K562 (cell line): ENCODE data around the gene SAE1. TPM values are rescaled to one million over a fixed set of nuclear protein-coding genes. Genes with fewer than 3 reads are reported as not detected.
A peak's percentile ranks its signal among the peaks of the same experiment; 100 is the strongest.

Experiments used
- ATAC-seq: fragments of 200-7000 bp; cut with Tn5 transposase; 3 replicates; pipeline ENCODE4 v1.9.1; 2020; ENCODE audit warnings: moderate library complexity
- BruUV-seq: library from RNA; stranded (reverse); fragments of 400-500 nt; replicated peaks from 2 replicates; lab custom pipeline; 2021; lab: Mats Ljungman, UMichigan
- CTCF ChIA-PET: fragments of 300-600 bp; formaldehyde crosslinking; extraction: SDS; loops from one replicate; lab custom pipeline; 2021; ENCODE audit warnings: low intra/inter-chr PET ratio; lab: Yijun Ruan, JAX
- POLR2A ChIA-PET: fragments of 300-600, 350-650 bp; sonication (Branson Sonifier 250); formaldehyde crosslinking; extraction: SDS; loops from one replicate; lab custom pipeline; 2021; ENCODE audit warnings: antibody characterized with exemption, inconsistent platforms; lab: Yijun Ruan, JAX
- DNase-seq, 4 experiments: peaks; one replicate each; pipeline versions ENCODE4 v3.0.0 to v3.0.0-alpha.2; 2011 to 2018; ENCODE audit warnings: low spot score in 3 of 4, mixed read lengths in 3 of 4; ENCODE audit errors: extremely low read depth in 1 of 4
- FAIRE-seq: peaks from 2 replicates; lab custom pipeline; 2011; peaks lifted over from hg19 to GRCh38; lab: Jason Lieb, UNC
- H2AFZ ChIP-seq: 2 replicates; pipeline ENCODE4 v1.6.0; 2011; ENCODE audit warnings: low read depth, low read length, control low read depth, inconsistent platforms
- H3K27ac ChIP-seq: fragments of 200-600 bp; 3 replicates; pipeline ENCODE4 v1.8.0; 2011; ENCODE audit warnings: low read depth, mild to moderate bottlenecking, control low read depth, inconsistent platforms, low read length, moderate library complexity, mixed read lengths; ENCODE audit errors: extremely low read depth
- H3K27me3 ChIP-seq, 2 experiments: fragments of 300-600 bp in 1 of 2; 2 replicates in 1 of 2; 3 replicates in 1 of 2; pipeline versions ENCODE4 v1.6.0 to v1.8.0; 2011; ENCODE audit warnings: inconsistent platforms in 2 of 2, low read length in 2 of 2, mild to moderate bottlenecking in 1 of 2, mixed read lengths in 1 of 2, moderate library complexity in 1 of 2; ENCODE audit not compliant: control insufficient read depth in 2 of 2, insufficient read depth in 2 of 2
- H3K36me3 ChIP-seq: fragments of 300-600 bp; 3 replicates; pipeline ENCODE4 v1.8.0; 2011; ENCODE audit warnings: mild to moderate bottlenecking, low read length, inconsistent platforms; ENCODE audit not compliant: control insufficient read depth, insufficient read depth
- H3K4me1 ChIP-seq, 2 experiments: fragments of 200-600 bp in 1 of 2; replicated peaks in 1 of 2; 2 replicates in 1 of 2; 3 replicates in 1 of 2; pipeline versions ENCODE4 v1.5.1 to v1.8.0; 2011; ENCODE audit warnings: inconsistent platforms in 2 of 2, low read length in 2 of 2, mild to moderate bottlenecking in 1 of 2, mixed read lengths in 1 of 2, moderate library complexity in 1 of 2; ENCODE audit not compliant: control insufficient read depth in 2 of 2, insufficient read depth in 2 of 2
- H3K4me2 ChIP-seq: 2 replicates; pipeline ENCODE4 v1.6.1; 2011; ENCODE audit warnings: low read length, control low read depth, inconsistent platforms, mixed read lengths; ENCODE audit not compliant: insufficient read depth
- H3K4me3 ChIP-seq: fragments of 200-600 bp; sonication (generic), shearing (Covaris generic); 2 replicates; pipeline ENCODE4 v1.5.1; 2016; ENCODE audit warnings: control low read depth, inconsistent platforms
- H3K79me2 ChIP-seq: fragments of 200-600 bp; 3 replicates; pipeline ENCODE4 v1.8.0; 2011; ENCODE audit warnings: low read length, inconsistent platforms; ENCODE audit not compliant: control insufficient read depth, insufficient read depth
- H3K9ac ChIP-seq, 2 experiments: 2 replicates each; pipeline versions ENCODE4 v1.6.0 to v1.6.1; 2011; ENCODE audit warnings: low read depth in 2 of 2, low read length in 2 of 2, control low read depth in 1 of 2, inconsistent platforms in 1 of 2, mild to moderate bottlenecking in 1 of 2, mixed read lengths in 1 of 2; ENCODE audit not compliant: insufficient read depth in 1 of 2
- H3K9me1 ChIP-seq: one replicate; pipeline ENCODE4 v1.6.0; 2011; ENCODE audit warnings: inconsistent platforms, mild to moderate bottlenecking, low read length, moderate library complexity; ENCODE audit not compliant: control insufficient read depth, insufficient read depth
- H3K9me3 ChIP-seq: replicated peaks from 2 replicates; pipeline ENCODE4 v1.5.1; 2011; ENCODE audit warnings: low read depth, low read length, inconsistent platforms; ENCODE audit not compliant: control insufficient read depth, insufficient read depth
- H4K20me1 ChIP-seq: replicated peaks from 2 replicates; pipeline ENCODE4 v1.6.1; 2011; ENCODE audit warnings: low read length, inconsistent platforms, mixed read lengths; ENCODE audit not compliant: control insufficient read depth, insufficient read depth
- BDP1 ChIP-seq: IDR thresholded peaks from 3 replicates; pipeline ENCODE4 v1.6.1; 2011; ENCODE audit not compliant: insufficient read length, insufficient read depth
- CBX3 ChIP-seq, 2 experiments: IDR thresholded peaks; 1 replicate in 1 of 2; 2 replicates in 1 of 2; pipeline ENCODE4 v1.6.1; 2012; ENCODE audit warnings: inconsistent platforms in 2 of 2, low read length in 2 of 2, borderline replicate concordance in 1 of 2, control low read depth in 1 of 2
- FOXP1 ChIP-seq: sonication (generic); formaldehyde crosslinking; IDR thresholded peaks from 2 replicates; pipeline ENCODE4 v1.8.0; 2022; ENCODE audit warnings: mild to moderate bottlenecking, missing genetic modification reagents
- KLF13 ChIP-seq: fragments of 450-650 bp; IDR thresholded peaks from 2 replicates; pipeline ENCODE4 v1.6.1; 2016; ENCODE audit warnings: missing genetic modification characterization, low read depth, mild to moderate bottlenecking, missing compliant biosample characterization, moderate library complexity, borderline replicate concordance
- MAFK ChIP-seq: IDR thresholded peaks from 2 replicates; pipeline ENCODE4 v1.6.1; 2011; ENCODE audit warnings: low read length, improper control_type of control experiment
- NCOA2 ChIP-seq, 2 experiments: fragments of 450-650 bp; IDR thresholded peaks; 2 replicates each; pipeline ENCODE4 v1.6.1; 2018; ENCODE audit warnings: mild to moderate bottlenecking in 2 of 2, moderate library complexity in 1 of 2; ENCODE audit not compliant: partially characterized antibody in 2 of 2
- RFX5 ChIP-seq: IDR thresholded peaks from 2 replicates; pipeline ENCODE4 v1.6.1; 2011; ENCODE audit warnings: low read depth, mild to moderate bottlenecking, improper control_type of control experiment, low read length
- SAP30 ChIP-seq: fragments of 200-600 bp; sonication (generic); IDR thresholded peaks from 2 replicates; pipeline ENCODE4 v1.6.1; 2012; ENCODE audit warnings: borderline replicate concordance, low read depth, mild to moderate bottlenecking, moderate library complexity, low read length, control low read depth, inconsistent platforms; ENCODE audit not compliant: insufficient read depth, poor library complexity, severe bottlenecking
- TBL1XR1 ChIP-seq, 2 experiments: IDR thresholded peaks; 2 replicates each; pipeline ENCODE4 v1.6.1; 2012; ENCODE audit warnings: improper control_type of control experiment in 2 of 2, low read length in 2 of 2, mild to moderate bottlenecking in 1 of 2
- TRIM28 ChIP-seq: fragments of 450-650 bp; IDR thresholded peaks from 2 replicates; pipeline ENCODE4 v1.6.1; 2017
- ZNF311 ChIP-seq: fragments of 250-450 bp; sonication (Bioruptor Pico); IDR thresholded peaks from 2 replicates; pipeline ENCODE4 v1.4.0; 2020; ENCODE audit warnings: mild to moderate bottlenecking, moderate library complexity
- ZNF41 ChIP-seq: fragments of 250-450 bp; sonication (Bioruptor Pico); conservative IDR thresholded peaks from 2 replicates; pipeline ENCODE4 v1.4.0; 2020; ENCODE audit warnings: mild to moderate bottlenecking
- ZNF584 ChIP-seq: fragments of 200-800 bp; sonication (Bioruptor generic); IDR thresholded peaks from 2 replicates; pipeline ENCODE4 v1.6.1; 2016; ENCODE audit warnings: low read depth, mild to moderate bottlenecking, missing genetic modification characterization, missing compliant biosample characterization
- ZNF717 ChIP-seq: fragments of 250-450 bp; sonication (Bioruptor Pico); IDR thresholded peaks from 2 replicates; pipeline ENCODE4 v1.5.0; 2021
- ZNF79 ChIP-seq: fragments of 250-450 bp; sonication (Bioruptor Pico); IDR thresholded peaks from 2 replicates; pipeline ENCODE4 v1.4.0; 2020; ENCODE audit warnings: low read depth, mild to moderate bottlenecking, moderate library complexity
- WGBS: fragments of 100-300 bp; shearing (Covaris generic); methylation state at CpG from one replicate; pipeline ENCODE4 v1.1.6; 2016; ENCODE audit warnings: low coverage, mixed read lengths; ENCODE audit not compliant: insufficient coverage; ENCODE audit errors: missing lambda C conversion rate; 5-methylcytosine and 5-hydroxymethylcytosine counted together
- in situ Hi-C: fragments of 300-500 bp; cut with MboI; formaldehyde crosslinking; loops from 4 replicates; pipeline ENCODE4 v1.15.0; 2018; ENCODE audit warnings: inconsistent platforms, mixed read lengths
- intact Hi-C: fragments of 100-400 bp; cut with micrococcal nuclease; formaldehyde crosslinking; loops from 2 replicates; pipeline ENCODE4 v1.14.2; 2022
- polyA plus RNA-seq, 8 experiments: library from polyadenylated mRNA; depleted of rRNA in 4 of 8; stranded (reverse) in 5 of 8; unstranded in 3 of 8; fragments of >200 nt; fragmentation: Nextera tagmentation in 2 of 8; fragmentation: Illumina TruSeq in 1 of 8; extraction: Ambion mirVana in 2 of 8; extraction: Trizol in 1 of 8; gene quantifications; 2 replicates each; pipeline versions ENCODE4 v1.2.1 to v1.2.3, GENCODE V29; 2011 to 2014; ENCODE audit warnings: inconsistent platforms in 1 of 8, missing spikeins in 1 of 8
- total RNA-seq, 7 experiments: library from RNA; depleted of rRNA in 6 of 7; stranded (reverse); fragments of >200 nt in 6 of 7; fragmentation: Illumina TruSeq in 2 of 7; extraction: Trizol in 2 of 7; gene quantifications; 2 replicates each; pipeline versions ENCODE4 v1.2.1 to v1.2.3, GENCODE V29; 2011 to 2021; ENCODE audit warnings: low replicate concordance in 1 of 7
- TF ChIP-seq, protein P1 (sequence below): fragments of 450-650 bp; formaldehyde crosslinking; IDR thresholded peaks from 2 replicates; pipeline ENCODE4 v1.4.0; 2022; ENCODE audit warnings: mild to moderate bottlenecking, moderate library complexity
- TF ChIP-seq, protein P2 (sequence below), 2 experiments: IDR thresholded peaks; 2 replicates each; pipeline ENCODE4 v1.6.1; 2011; ENCODE audit warnings: borderline replicate concordance in 1 of 2, control low read depth in 1 of 2, low read depth in 1 of 2, low read length in 1 of 2, mild to moderate bottlenecking in 1 of 2, mixed read lengths in 1 of 2, moderate library complexity in 1 of 2; ENCODE audit not compliant: insufficient read depth in 1 of 2, insufficient read length in 1 of 2, poor library complexity in 1 of 2, severe bottlenecking in 1 of 2; ENCODE audit errors: extremely low read depth in 1 of 2
- TF ChIP-seq, protein P3 (sequence below): fragments of 450-650 bp; IDR thresholded peaks from 2 replicates; pipeline ENCODE4 v1.6.1; 2016; ENCODE audit warnings: antibody characterized with exemption

The SAE1 gene
- total and polyA plus RNA-seq, 9 of the 15 experiments (the other 6 are each of a cell fraction or from before 2014, with no cell fraction given), result 82.8 to 299 (median 217) TPM

DNA sequence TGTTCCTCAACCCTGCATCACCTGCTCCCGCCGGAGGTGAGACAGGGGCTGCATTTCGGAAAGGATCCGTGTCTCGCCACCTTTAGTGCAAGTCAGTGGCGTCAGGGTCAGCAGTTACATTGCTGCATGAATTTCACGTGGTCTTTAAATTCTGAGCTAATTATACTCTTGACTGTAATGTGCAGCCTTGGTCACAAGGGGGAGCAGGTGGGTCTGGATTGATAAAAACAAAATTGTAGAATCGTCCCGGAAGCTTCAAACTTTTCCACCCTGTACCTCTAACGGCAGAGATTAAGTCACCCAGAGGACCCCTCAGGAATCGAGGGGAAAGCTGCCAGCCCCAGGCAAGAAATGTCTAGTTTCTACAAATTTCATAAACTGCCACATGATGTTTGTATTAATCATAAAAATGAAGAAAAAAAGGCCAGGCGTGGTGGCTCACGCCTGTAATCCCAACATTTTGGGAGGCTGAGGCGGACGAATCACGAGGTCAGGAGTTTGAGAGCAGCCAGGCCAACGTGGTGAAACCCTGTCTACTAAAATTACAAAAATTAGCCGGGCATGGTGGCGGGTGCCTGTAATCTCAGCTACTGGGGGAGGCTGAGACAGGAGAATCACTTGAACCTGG lies 80.2 kb downstream of the SAE1 start:
- Histone ChIP-seq H3K79me2 (no peaks in the 10 kb centered on the region), H3K4me1 (peaks cover 12 to 13% of the 10 kb centered on the region in 2 experiments; a peak in 4 of 5 replicates), H3K27me3 (no peaks in the 10 kb centered on the region), H3K4me2 (peak overlapping the region; percentile 36; the same call in 1 of the 2 replicates), H2AFZ (peak overlapping the region; percentile 64), H3K27ac (peak overlapping the region; percentile 77), H3K9me1 (no peaks in the 10 kb centered on the region), H3K9me3 (no peaks in the 10 kb centered on the region), H3K4me3 (no peak overlapping the region), H4K20me1 (no peaks in the 10 kb centered on the region), H3K9ac (peak overlapping the region; percentile 49 to 82), H3K36me3 (peaks cover 60% of the 10 kb centered on the region)
- BruUV-seq, result no TSS peak
- WGBS, result 24% methylated on average over 19 of the region's 19 CpGs
- intact Hi-C loops (loop anchor here (1.0 kb wide), 2 partner anchors 16 to 33 kb away; no protein-coding TSS in a partner anchor), in situ Hi-C loops (no loop called here)
- CTCF ChIA-PET, result interaction anchor here (0.7 to 2.6 kb wide), 3 partner anchors 33 to 46 kb away, joined by 3 to 20 read pairs (median 5); no protein-coding TSS in a partner anchor
- FAIRE-seq (peak; percentile 93), DNase-seq (peak; percentile 66 to 90 (median 72)), ATAC-seq (peak; percentile 77)
- POLR2A ChIA-PET, result interaction anchor here (0.6 to 10.5 kb wide), 18 partner anchors 8 to 432 kb away, joined by 3 to 171 read pairs (median 4); partner anchors contain the start of genes CCDC9 and SAE1
- TF ChIP-seq TBL1XR1 (IDR thresholded peaks at IDR 0.05; ENCODE audit: low read length in 2 of 2) (peak in 1 of 2 experiments; percentile 60; a peak in 2 of 4 replicates), KLF13 (tag) (peak; percentile 11; the same call in 1 of the 2 replicates), TRIM28 (no peak), ZNF311 (CRISPR knock-in tag) (0 out of 2 replicates have a peak, but pooled peaks have one; percentile 49), ZNF584 (CRISPR knock-in tag) (peak; percentile 92), BDP1 (no peak), NCOA2 (IDR thresholded peaks at IDR 0.05; ENCODE audit: partially characterized antibody in 2 of 2) (no peak), ZNF41 (CRISPR knock-in tag) (peak; percentile 28; the same call in 1 of the 2 replicates), RFX5 (no peak), ZNF717 (no peak), CBX3 (IDR thresholded peaks at IDR 0.05; ENCODE audit: borderline replicate concordance in 1 of 2, low read length in 2 of 2) (0 out of 3 replicates have a peak, but pooled peaks of 1 of the 2 experiments have one; percentile 43), SAP30 (no peak), ZNF79 (no peak), FOXP1 (no peak), MAFK (peak; percentile 11; the same call in 1 of the 2 replicates)
- TF ChIP-seq, protein P1, sequence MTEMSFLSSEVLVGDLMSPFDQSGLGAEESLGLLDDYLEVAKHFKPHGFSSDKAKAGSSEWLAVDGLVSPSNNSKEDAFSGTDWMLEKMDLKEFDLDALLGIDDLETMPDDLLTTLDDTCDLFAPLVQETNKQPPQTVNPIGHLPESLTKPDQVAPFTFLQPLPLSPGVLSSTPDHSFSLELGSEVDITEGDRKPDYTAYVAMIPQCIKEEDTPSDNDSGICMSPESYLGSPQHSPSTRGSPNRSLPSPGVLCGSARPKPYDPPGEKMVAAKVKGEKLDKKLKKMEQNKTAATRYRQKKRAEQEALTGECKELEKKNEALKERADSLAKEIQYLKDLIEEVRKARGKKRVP (CRISPR knock-in tag), result 0 out of 2 replicates have a peak, but pooled peaks have one; percentile 19
- TF ChIP-seq, protein P2, sequence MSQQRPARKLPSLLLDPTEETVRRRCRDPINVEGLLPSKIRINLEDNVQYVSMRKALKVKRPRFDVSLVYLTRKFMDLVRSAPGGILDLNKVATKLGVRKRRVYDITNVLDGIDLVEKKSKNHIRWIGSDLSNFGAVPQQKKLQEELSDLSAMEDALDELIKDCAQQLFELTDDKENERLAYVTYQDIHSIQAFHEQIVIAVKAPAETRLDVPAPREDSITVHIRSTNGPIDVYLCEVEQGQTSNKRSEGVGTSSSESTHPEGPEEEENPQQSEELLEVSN (IDR thresholded peaks at IDR 0.05; ENCODE audit: borderline replicate concordance in 1 of 2, extremely low read depth in 1 of 2, insufficient read depth in 1 of 2, insufficient read length in 1 of 2, low read depth in 1 of 2, low read length in 1 of 2, poor library complexity in 1 of 2, severe bottlenecking in 1 of 2), result peak; percentile 63 to 65
- TF ChIP-seq, protein P3, sequence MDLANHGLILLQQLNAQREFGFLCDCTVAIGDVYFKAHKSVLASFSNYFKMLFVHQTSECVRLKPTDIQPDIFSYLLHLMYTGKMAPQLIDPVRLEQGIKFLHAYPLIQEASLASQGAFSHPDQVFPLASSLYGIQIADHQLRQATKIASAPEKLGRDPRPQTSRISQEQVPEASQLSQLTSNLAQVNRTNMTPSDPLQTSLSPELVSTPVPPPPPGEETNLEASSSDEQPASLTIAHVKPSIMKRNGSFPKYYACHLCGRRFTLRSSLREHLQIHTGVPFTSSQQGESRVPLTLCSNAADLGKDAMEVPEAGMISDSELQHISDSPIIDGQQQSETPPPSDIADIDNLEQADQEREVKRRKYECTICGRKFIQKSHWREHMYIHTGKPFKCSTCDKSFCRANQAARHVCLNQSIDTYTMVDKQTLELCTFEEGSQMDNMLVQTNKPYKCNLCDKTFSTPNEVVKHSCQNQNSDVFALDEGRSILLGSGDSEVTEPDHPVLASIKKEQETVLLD, result no peak
